Stimulated activated naive CD8-positive, alpha-beta T cell treated with anti-CD3 and anti-CD28 coated beads, Interleukin-15, amount 100 ng/mL, for 72 hours (primary cell): Measurements from ENCODE around the gene M6PR.
A peak's percentile ranks its signal among the peaks of the same experiment; 100 is the strongest.
"Not testable (repeated sequence)": the region's sequence is repeated elsewhere in the genome, so short reads cannot be mapped to it uniquely, and the experiment has no call there.

Source experiments
- ATAC-seq: fragments of 150-1000 bp; cut with Tn5 transposase; 2 replicates; pipeline ENCODE4 v1.10.0; 2021; ENCODE audit warnings: mild to moderate bottlenecking, moderate library complexity
- DNase-seq, 2 donors: peaks; one replicate each; pipeline ENCODE4 v3.0.0; 2021 to 2022
- H3K27ac Mint-ChIP-seq, 2 donors: one replicate each; pipeline ENCODE4 v1.8.0; 2022; ENCODE audit warnings: mild to moderate bottlenecking in 2 of 2, mixed read lengths in 2 of 2, moderate library complexity in 2 of 2
- H3K27me3 Mint-ChIP-seq: one replicate; pipeline ENCODE4 v1.8.0; 2022; ENCODE audit warnings: mixed read lengths
- H3K4me1 Mint-ChIP-seq: one replicate; pipeline ENCODE4 v1.8.0; 2022; ENCODE audit warnings: mild to moderate bottlenecking, mixed read lengths
- H3K4me3 Mint-ChIP-seq, 2 donors: one replicate each; pipeline ENCODE4 v1.8.0; 2022; ENCODE audit warnings: mild to moderate bottlenecking in 2 of 2, mixed read lengths in 2 of 2, moderate library complexity in 1 of 2
- H3K9me3 Mint-ChIP-seq, 2 donors: one replicate each; pipeline ENCODE4 v1.8.0; 2022; ENCODE audit warnings: mixed read lengths in 2 of 2

M6PR gene

DNA sequence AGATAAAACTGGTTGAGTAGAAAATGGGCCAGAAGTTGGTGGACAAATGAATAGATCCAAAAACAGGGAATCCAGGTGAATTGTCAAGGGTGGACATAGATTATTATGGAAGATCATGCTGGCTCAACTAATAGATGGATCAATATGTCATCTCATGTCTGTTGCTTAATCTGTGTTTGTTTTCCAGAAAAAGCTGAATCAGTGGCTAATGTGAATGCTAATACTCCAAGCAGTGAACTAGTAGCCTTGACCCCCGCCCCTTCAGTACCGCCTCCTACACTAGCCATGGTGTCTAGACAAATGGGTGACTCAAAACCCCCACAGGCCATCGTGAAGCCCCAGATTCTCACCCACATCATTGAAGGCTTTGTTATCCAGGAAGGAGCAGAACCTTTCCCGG is 15.4 kb downstream of the M6PR start:
- DNase-seq, H3K4me3 Mint-ChIP-seq, H3K27me3 Mint-ChIP-seq, H3K4me1 Mint-ChIP-seq, H3K9me3 Mint-ChIP-seq, ATAC-seq: not testable (repeated sequence)
- peak overlapping the region in 1 of 2 donors; percentile 94 for H3K27ac Mint-ChIP-seq

DNA sequence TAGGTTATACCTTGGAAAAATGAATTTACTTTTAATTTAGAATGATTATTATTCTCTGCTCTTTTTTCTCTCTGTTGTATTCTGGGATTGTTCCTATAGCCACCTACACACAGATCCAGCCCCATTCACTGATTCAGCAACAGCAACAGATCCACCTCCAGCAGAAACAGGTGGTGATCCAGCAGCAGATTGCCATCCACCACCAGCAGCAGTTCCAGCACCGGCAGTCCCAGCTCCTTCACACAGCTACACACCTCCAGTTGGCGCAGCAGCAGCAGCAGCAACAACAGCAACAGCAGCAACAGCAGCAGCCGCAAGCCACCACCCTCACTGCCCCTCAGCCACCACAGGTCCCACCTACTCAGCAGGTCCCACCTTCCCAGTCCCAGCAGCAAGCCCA is 17.0 kb downstream of the M6PR start:
- not testable (repeated sequence) for H3K4me3 Mint-ChIP-seq, H3K9me3 Mint-ChIP-seq, ATAC-seq, DNase-seq, H3K4me1 Mint-ChIP-seq, H3K27me3 Mint-ChIP-seq, H3K27ac Mint-ChIP-seq

DNA sequence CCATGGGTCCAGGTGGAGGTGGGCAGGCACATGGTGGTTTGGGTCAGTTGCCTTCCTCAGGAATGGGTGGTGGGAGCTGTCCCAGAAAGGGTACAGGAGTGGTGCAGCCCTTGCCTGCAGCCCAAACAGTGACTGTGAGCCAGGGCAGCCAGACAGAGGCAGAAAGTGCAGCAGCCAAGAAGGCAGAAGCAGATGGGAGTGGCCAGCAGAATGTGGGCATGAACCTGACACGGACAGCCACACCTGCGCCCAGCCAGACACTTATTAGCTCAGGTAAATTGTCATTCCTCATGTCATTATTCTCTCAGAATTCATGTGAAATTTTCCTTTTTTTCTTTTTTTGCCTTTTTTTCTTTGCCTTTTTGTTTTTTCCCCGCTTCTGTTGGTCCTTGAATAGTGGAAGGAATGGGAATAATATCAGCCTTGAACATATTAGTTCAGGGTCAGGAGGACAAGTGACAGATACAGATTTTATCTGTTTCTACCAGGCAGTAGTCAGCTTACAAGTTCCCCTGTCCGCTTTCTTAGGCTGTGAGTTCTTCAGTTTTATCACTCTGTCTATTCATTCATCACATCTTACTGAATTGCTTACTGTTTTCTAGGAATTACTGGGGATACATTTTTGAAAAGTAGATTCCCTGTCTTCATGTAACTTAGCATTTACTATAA is 18.7 kb downstream of the M6PR start:
- not testable (repeated sequence) for H3K4me1 Mint-ChIP-seq, ATAC-seq, H3K27me3 Mint-ChIP-seq, H3K9me3 Mint-ChIP-seq, DNase-seq, H3K27ac Mint-ChIP-seq, H3K4me3 Mint-ChIP-seq

DNA sequence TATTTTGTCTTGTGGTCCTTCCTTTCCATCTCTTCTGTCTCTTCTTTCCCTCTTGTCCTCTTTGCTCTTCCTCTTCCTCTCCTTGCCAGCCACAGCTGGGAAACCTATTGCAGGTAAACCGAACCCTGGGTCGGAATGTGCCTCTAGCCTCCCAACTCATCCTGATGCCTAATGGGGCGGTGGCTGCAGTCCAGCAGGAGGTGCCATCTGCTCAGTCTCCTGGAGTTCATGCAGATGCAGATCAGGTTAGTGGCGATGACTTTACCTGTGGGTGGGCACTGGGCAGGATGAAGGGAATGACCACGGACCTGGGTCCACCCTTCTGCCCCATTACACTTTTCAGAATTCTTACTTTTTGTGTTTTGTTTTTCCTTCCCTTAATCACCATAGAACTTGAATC is 26.9 kb downstream of the M6PR start:
- H3K9me3 Mint-ChIP-seq: no peaks in the 10 kb centered on the region
- no peak overlapping the region for H3K27ac Mint-ChIP-seq
- ATAC-seq (no peak), DNase-seq (no peak)
- no peaks in the 10 kb centered on the region for H3K27me3 Mint-ChIP-seq
- no peaks in the 10 kb centered on the region for H3K4me1 Mint-ChIP-seq
- no peak overlapping the region for H3K4me3 Mint-ChIP-seq

DNA sequence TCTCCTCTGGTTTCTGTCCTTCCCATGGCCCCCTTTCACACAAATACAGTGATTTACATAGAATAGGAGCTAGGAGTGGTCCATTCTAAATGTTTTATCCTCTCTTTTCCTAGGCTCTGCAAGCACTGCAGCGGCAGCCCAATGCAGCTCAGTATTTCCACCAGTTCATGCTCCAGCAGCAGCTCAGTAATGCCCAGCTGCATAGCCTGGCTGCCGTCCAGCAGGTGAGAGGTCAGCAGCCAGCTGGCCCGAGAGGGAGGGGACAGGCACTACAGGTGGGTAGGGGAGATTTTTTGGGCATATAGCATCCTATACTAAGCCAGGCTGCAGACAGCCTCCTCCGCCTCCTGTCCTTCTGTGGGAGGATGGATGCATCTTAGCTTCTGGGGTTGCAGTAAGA is 29.8 kb downstream of the M6PR start:
- ATAC-seq, H3K4me3 Mint-ChIP-seq, H3K27ac Mint-ChIP-seq, H3K4me1 Mint-ChIP-seq, H3K9me3 Mint-ChIP-seq, H3K27me3 Mint-ChIP-seq, DNase-seq: not testable (repeated sequence)

DNA sequence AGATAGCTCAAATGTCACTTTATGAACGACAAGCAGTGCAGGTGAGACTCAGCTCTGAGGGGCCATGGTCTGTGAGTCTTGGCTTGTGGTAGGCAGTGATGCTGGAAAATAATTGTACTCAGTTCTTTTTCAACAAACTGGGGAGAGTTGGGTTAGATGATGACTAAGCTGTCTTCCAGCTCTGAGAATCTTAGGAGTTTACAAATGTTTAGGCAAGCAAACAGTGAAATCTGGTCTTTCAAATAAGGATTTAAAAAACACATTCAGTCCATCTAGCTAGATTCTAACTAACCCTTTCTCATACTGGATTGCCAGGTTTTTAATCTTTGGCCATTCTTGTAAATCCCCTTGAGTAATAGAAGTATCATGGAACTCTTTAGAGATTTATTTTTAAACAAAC is 31.7 kb downstream of the M6PR start:
- DNase-seq: no peak
- no peak for ATAC-seq
- H3K4me1 Mint-ChIP-seq: peaks cover 7% of the 10 kb centered on the region
- no peak overlapping the region for H3K27ac Mint-ChIP-seq
- no peaks in the 10 kb centered on the region for H3K9me3 Mint-ChIP-seq
- H3K4me3 Mint-ChIP-seq: no peak overlapping the region
- no peaks in the 10 kb centered on the region for H3K27me3 Mint-ChIP-seq

DNA sequence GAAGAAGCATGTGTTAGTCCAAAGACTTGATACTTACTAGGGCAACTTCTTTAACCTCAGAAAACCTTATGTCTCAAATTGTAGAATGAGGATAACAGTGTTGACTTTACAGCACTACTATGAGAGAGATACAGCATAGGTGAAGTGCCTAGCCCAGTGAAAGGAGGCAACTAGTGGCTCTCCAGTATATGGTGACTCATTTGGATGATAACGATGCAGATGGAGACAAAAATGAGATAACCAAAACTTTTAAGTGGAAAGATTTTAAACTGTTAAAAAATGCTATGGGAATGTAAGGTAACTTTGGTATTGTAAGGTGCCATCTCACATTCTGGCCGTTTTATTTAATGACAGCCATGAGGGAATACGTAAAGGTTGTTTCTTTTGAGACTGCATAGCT is 32.4 kb downstream of the M6PR start:
- peaks cover 7% of the 10 kb centered on the region for H3K4me1 Mint-ChIP-seq
- H3K27me3 Mint-ChIP-seq: no peaks in the 10 kb centered on the region
- no peak overlapping the region for H3K4me3 Mint-ChIP-seq
- ATAC-seq: no peak
- no peaks in the 10 kb centered on the region for H3K9me3 Mint-ChIP-seq
- DNase-seq: no peak
- no peak overlapping the region for H3K27ac Mint-ChIP-seq

DNA sequence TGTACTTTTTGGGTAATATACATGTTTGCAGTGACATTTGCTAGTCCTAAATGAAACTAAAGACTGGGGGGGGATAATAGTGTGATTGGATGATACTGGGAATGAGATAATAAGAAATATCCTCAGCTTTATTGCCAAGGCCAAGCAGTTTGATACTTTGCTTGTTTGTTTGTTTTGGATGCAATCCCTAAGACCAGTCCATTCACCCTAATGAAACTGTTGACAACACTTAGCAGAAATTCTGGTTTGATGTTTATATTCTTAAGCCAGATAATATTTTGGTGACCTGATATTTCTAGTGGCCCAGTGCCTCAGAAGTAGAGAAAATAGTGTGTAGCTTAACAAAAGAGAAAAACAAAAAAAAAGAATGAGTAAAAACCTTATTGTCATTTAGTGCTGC is 33.3 kb downstream of the M6PR start:
- H3K4me3 Mint-ChIP-seq: no peak overlapping the region
- ATAC-seq (no peak), DNase-seq (no peak)
- no peaks in the 10 kb centered on the region for H3K27me3 Mint-ChIP-seq
- H3K4me1 Mint-ChIP-seq: peaks cover 7% of the 10 kb centered on the region
- H3K9me3 Mint-ChIP-seq: no peaks in the 10 kb centered on the region
- no peak overlapping the region for H3K27ac Mint-ChIP-seq

DNA sequence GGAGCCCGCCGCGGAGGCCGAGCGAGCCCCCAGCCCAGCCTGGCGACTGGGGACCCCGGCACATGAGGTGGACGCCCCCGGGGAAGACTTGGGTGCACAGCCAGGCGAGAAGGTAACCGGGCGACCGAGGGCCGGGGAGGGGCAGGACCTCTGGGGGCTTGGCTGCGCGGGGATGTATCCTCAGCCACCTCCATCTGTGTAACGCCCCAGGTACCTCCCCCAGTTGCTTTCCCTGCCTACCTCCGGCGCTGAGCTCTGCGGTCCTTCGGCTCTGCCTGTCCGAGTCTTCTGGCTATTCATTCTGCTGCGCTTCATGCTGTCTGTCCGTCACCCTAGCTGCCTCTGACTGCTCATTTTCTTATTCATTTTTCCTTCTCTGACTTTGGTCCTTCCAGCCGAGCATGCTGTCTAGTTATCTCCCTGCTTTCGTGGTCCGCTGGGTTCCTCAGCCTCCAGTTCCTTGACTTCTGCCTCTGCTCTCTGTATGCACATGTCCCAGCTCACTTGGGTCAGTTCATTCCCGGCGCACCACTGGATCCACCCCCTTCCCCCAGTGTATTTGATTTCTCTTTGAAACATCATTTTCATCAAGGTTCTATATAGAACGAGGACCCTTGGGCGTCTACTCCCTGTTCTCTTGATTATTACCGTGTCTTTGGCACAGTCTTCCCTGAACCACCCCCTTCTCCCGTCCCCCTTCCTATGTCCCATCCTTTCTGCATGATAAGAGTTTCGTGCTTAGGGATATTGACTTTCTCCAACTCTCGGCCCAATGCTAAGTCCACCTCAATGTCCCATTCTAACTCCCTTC is 34.5 kb downstream of the M6PR start:
- Mint-ChIP-seq H3K4me1 (peaks cover 7% of the 10 kb centered on the region), H3K4me3 (no peak overlapping the region), H3K9me3 (no peaks in the 10 kb centered on the region), H3K27me3 (no peaks in the 10 kb centered on the region), H3K27ac (no peak overlapping the region)
- DNase-seq (peak; percentile 53 to 57), ATAC-seq (peak; percentile 89)

DNA sequence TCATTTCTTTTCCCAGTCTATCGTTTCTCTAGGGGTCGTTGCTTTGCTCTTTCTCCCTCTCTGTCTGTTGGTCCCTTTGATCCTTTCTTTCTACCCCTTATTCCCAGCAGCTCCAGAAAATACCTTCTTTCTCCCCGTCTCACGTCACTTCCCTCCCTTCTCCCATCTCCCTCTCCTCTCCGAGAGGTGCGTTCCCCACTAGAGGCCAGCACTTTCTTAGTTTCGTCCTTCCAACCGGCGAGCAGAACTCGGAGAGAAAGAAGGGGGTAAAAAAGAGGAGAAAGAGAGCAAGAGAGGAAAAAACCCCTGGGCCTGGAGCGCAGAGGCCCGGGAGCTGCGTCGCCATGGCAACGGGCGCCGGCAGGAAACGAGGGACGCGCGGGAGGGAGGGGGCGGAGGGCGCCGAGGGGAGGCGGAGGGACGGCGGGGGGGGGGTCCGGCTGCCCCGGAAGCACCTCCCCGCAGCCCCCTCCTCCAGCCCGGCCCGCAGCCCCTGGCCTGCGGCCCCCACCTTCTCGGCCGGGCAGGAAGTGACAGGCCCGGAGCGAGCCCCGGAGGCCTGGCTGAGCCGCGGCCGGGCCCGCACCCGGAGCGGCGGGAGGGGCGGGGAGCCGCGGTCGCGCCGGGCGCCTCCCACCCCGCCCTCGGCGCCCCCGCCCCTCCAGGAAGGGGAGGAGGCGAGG is 35.3 kb downstream of the M6PR start, which contains the start of gene PHC1:
PHC1 (plus strand) TSS at position 477 of the 683 bp plus-strand sequence. CDS start 3,169 bp downstream, outside the sequence.
- ATAC-seq: peak; percentile 89
- Mint-ChIP-seq H3K4me3 (peak within 1 kb of the TSS; percentile 78 to 86), H3K27ac (peak within 1 kb of the TSS in 1 of 2 donors; percentile 92)
- not testable (repeated sequence) for H3K27me3 Mint-ChIP-seq, H3K4me1 Mint-ChIP-seq, H3K9me3 Mint-ChIP-seq
- DNase-seq: peak; percentile 51 to 63

DNA sequence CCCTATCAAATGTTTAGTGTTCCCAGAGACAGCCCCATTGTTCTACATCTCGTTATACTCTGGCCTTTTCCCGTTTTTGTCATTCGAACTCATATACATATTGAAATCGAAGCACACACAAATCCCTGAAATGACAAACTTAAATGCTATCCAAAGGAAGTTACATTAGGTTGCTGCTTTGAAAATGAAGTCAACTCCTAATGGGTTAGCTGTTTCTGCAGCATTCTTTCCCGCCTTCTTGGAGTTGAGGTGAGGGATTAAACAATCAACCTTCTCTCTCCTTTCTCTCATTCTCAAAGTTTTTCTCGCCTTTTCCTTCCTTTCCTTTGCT is 35.8 kb downstream of the M6PR start:
- DNase-seq (no peak), ATAC-seq (no peak)
- Mint-ChIP-seq H3K4me3 (peak overlapping the region; percentile 78 to 86), H3K9me3 (no peaks in the 10 kb centered on the region), H3K27ac (peak overlapping the region in 1 of 2 donors; percentile 92), H3K4me1 (peaks cover 7% of the 10 kb centered on the region), H3K27me3 (no peaks in the 10 kb centered on the region)

DNA sequence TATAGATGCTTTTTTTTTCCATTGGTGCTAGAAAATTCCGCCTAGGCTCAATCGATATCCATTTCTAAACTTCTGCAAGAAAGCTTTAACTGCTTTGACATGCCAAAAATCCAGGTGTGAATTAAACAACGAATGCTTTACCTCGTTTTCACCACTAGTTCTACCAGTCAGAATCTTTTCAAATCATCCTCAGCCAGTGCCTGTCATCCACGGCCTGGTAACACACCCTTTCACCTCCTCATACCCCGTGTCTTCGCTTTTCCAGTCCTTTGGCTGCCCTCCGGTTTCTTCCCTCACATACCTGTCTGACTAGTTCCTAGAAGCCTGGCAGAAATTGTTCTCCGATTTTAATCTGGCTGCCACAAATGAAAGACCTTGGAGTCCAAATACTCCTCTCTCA is 36.5 kb downstream of the M6PR start:
- peak overlapping the region in 1 of 2 donors; percentile 14 for H3K4me3 Mint-ChIP-seq
- H3K27ac Mint-ChIP-seq: no peak overlapping the region
- ATAC-seq: no peak
- H3K27me3 Mint-ChIP-seq: no peaks in the 10 kb centered on the region
- H3K9me3 Mint-ChIP-seq: no peaks in the 10 kb centered on the region
- DNase-seq: peak; percentile 5 to 10
- H3K4me1 Mint-ChIP-seq: peaks cover 7% of the 10 kb centered on the region

DNA sequence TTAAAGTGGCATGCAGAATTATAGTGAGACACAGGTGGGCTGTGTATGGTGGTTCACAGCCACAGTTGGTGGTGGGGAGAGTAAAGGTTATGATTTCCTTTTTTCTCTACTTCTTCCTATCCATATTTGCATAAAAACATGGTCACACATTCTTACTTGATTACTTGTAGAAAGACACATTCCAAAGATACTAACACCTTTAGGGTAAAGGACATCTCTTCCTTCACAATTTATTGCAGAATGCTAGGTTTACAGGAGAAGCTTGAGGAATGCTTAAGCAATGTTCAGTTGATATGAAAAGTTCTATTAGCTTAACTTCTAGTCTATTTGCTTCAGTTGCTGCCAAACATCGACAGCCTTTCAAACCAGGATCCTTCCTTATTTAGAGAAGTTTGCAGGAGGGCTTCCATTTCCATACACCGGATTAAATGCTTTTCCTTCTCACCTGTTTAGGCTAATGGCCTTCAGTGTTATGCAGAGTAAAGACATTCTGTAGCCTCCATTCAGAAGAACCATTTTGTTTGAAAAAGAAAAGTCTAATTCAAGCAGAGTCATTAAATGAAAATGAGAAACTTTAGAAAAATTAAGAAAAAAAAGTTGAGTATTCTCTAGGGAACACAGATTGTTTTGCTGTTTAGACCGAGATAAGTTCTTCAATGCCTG is 37.7 kb downstream of the M6PR start:
- Mint-ChIP-seq H3K27me3 (no peaks in the 10 kb centered on the region), H3K4me1 (peaks cover 7% of the 10 kb centered on the region), H3K27ac (no peak overlapping the region), H3K4me3 (no peak overlapping the region), H3K9me3 (no peaks in the 10 kb centered on the region)
- no peak for ATAC-seq
- DNase-seq: no peak

DNA sequence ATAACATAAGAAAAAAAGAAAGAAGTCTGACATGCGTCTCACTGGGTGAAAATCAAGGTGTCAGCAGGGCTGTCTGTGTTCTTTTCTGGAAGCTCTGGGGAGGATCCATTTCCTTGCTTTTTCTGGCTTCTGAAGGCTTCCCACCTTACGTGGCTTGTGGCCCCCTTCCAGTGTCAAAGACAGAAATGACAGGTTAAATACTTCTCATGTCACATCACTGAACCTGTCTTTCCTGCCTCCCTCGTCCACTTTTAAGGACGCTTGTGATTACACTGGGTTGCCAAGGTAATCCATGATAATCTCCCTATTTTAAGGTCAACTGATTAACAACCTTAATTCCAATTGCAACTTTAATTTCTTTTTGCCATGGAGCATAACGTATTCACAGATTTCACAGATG is 39.7 kb downstream of the M6PR start:
- H3K4me3 Mint-ChIP-seq: no peak overlapping the region
- no peak overlapping the region for H3K27ac Mint-ChIP-seq
- H3K9me3 Mint-ChIP-seq: no peaks in the 10 kb centered on the region
- no peak for ATAC-seq
- DNase-seq: no peak
- H3K27me3 Mint-ChIP-seq: no peaks in the 10 kb centered on the region
- peaks cover 7% of the 10 kb centered on the region for H3K4me1 Mint-ChIP-seq

DNA sequence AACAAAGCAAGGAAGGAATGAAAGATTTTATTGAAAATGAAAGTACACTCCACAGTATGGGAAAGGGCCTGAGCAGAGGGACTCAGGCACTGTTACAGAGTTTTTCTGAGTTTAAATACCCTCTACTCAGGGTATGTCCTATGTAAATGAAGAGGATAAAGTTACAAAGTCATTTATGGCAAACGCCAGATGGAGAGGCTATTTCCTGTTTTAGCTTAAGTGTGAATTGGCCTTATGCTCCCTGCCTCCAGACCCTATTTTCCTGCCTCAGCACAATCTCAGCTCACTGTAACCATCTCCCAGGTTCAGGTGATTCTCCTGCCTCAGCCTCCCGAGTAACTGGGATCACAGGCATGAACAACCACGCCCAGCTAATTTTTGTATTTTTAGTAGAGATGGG is 41.9 kb downstream of the M6PR start:
- Mint-ChIP-seq H3K4me1 (no peaks in the 10 kb centered on the region), H3K27ac (no peak overlapping the region), H3K9me3 (no peaks in the 10 kb centered on the region), H3K4me3 (no peak overlapping the region), H3K27me3 (peaks cover 8% of the 10 kb centered on the region)
- no peak for DNase-seq
- ATAC-seq: no peak
